GM19328 (cell line): ENCODE measurements around the gene AFF3.

ENCODE experiments used
- ATAC-seq: cut with Tn5 transposase; IDR thresholded peaks from one replicate; pipeline ENCODE4 v1.9.1; 2021; ENCODE audit warnings: mild to moderate bottlenecking, moderate library complexity; ENCODE audit not compliant: unreplicated experiment

The AFF3 gene

DNA sequence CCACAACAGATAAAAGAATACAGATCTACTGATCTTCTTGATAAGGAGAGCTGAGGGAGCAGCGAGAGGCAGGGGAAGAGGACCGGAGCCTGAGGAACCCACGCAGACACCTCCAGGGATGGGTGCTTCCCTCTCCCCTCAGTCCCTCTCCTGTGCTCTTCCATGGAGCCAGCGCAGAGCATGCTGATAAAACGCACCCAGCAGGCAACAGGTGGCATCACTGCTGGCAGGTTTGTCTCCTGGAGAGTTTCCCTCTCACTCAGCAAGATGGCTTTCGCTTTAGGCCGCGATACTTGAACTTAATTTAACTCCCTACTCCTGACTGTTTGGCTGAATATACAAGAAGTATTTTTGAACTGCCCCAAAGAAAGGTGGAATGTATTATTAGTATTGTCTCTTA is 489.5 kb downstream of the AFF3 start:
- no peak for ATAC-seq

DNA sequence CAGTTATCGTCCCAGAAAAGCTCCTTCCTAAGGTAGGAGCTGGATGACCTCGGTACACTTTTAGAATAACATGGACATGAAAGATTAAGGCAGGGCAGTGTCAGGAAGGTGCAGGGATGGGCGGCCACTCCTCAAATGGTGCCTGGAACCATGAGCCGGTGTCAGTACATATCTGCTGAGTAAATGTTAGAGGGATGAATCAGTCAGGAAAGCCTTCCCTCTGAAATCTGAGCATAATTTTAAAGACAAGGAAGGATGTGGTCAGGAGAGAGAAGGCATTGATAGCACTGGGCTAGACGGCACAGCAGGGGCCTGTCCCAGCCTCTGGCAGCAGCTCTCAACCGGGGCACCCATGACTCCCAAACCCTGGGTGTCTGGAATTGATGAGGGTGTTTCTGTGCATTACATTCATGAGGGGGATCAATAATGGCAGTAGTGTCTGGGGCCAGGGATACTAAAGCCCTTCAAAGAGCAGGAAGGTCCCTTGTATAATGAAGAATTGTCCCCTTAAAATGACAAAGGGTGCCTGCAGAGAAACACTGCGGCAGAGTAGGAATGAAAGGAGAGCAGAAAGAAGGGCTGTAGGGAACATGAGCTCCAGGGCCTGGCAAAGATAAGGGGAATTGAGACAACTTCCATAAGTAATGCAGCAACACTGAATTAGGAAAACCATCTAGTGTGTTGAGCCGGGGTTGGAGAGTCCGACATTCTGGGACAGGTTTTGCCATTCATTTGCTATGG is 490.3 kb downstream of the AFF3 start:
- no peak for ATAC-seq

DNA sequence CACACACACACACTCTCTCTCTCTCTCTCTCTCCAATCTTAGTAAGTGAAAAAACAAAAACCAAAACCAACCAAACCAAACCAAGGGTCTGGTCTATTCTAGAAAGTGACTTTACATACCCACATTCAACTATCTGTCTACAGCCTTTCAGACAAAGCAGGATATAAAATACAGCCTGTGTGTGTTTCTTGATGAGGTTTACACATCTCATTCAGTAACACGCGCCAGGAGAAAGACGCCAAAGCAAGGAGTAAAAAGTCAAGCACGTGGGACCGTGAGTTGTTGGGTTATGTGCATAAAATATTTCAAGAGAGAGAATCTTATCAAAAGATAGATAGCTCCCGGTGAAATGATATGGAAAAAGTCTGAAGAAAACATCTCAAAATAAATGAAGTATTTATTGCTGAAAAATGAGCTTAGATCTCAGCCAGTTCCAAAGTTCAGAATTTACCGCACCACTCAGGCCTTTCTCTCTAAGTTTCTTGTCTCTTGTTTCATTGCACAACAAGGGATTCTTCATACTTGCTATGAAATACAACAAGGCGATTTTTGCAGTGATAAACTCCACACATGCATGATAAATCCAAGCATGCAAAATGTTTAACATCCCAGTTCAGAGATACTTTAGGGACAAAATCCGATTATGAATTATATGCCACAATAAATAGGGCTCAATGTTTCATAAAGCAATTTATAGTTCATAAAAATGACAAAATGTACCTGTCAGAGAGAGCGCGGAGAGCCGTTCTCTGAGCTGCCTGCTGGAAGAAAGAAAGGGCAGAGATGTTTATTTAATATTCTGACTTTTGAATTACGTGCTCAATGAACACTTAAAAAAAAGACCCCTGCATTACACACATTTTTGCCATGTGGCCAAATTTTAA is 493.2 kb downstream of the AFF3 start:
- ATAC-seq, result no peak

DNA sequence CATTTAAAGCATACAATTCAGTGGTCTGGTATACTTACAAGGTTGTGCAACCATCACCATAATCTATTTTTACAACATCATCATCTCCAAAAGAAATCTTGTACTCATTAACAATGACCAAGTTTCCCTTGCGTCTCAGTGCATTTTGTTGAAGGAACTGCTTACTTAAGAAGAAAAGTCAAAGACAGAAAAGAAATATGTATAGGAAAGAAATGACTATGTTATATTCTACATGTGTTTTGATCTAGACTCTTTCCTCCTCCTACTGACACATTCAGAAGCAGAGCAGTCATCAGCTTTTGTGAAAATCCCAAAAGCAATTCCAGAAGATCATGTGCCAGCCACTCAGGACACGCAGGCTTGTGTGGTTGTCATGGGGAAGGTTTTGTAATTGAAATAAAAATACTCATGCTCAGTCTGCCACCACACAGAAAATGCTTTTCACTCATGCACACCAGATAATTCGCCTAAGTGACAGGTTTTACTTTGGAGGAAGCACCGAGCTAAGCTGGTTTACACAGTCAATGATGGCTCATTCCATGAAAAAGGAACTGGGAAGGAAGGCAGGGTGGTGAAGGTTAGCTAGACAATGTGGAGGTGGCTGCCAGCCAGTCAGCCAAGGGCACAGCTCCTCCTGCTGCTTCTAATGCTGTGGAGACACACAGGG is 494.1 kb downstream of the AFF3 start:
- ATAC-seq, result no peak

DNA sequence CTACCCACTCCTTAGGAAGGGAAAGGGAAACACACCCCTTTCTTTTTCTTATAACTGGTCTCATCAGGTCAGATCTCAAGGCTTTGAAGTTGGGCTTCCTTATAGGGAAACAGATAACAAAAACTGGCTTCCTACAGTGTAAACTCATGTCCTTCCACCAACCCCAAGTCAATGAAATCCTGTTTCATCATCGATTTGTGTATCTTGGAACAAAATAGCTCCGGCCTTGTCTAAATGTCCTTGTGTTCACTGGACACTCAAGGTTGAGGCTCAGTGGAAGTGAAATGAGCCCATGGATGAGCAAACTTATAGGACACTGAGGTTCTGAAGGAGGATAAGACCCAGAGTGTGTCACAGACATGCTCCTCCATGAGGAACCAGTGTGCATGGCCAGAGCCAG is 496.4 kb downstream of the AFF3 start:
- no peak for ATAC-seq

DNA sequence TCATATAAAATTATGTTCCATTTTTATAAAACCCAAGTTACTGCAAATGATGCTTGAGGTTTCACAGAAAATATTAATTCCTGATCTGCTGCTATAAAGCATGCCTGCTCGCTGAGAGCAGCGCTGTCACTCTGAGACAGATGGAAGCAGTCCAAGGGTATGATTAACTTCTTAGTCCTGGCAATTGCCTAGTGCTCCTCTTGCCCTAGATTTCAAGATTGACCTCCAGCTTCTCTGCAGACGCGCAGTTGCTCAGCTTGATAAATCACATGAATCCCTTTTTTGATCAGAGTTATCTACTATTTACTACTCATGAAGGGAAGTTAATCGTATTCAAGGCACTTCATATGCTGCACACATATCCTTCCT is 498.0 kb downstream of the AFF3 start:
- ATAC-seq, result no peak

DNA sequence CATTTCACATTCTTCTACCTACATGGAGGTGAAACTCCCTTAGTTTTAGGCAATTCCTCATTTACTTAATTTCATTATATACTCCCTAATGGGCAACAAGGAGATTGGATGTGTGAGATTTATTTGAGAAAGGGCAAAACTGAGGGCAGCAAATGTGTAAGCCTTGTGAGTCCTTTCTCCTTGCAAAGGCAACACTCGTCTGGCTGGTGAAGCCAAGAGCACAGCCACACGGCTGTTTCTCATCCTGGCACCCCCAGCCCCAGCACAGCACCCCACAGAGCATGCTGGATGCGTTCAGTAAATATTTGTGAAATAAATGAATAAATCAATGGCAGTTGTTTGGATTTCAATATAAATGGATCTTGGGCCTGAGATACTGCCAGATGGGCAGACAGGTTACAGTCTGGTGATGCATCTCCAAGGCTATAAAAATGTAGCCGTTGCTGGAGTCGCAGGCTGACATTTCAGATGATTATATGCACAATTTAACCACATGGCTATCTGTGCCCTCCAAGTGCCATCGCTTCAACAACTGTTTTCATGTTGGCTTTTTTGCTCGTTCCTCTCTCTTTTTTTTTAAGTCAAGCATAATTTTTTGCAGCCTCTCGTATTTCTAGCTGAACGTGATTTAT is 498.5 kb downstream of the AFF3 start:
- ATAC-seq, result no peak

DNA sequence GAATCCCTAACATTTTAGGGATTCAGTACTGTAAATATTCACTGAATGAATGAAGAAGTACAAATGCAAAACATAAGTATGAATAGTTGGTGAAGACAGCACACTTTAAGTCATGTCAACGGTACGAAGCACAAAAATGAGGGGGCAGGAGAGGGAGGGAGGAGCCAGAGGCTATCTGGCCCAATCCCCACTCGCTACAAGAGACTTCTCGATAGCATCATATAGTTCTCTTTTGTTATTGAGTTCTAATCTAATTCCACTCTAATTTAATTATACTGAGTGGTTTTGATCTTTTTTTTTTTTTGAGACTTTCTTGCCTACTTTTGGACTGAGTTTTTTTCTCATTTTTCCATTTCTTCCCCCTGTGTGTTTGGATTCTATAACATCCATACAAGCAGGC is 500.4 kb downstream of the AFF3 start:
- ATAC-seq, result no peak

DNA sequence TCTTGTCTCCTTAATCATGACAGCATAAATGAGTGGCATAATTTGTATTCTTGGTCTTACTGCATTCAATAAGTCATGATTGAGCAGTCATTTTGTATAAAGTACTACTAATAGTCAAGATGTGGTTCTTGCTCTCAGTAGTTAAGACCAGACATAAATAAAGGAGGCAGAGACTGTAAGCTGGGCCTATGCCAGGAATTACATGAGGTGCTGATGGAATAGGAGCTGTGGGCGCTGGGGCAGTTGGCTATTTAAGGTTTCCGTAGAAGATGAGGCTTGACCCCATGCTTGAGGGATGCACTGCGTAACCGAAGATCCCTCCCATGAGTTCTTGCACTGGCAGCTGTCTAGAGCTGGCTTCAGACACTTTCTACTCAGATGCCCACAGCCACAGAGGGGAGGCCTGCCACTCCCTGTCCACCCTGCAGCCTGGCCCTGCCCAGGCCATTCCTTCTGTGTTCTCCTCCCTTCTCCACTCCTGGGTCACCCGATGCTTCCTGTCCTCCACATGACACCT is 501.7 kb downstream of the AFF3 start:
- no peak for ATAC-seq

DNA sequence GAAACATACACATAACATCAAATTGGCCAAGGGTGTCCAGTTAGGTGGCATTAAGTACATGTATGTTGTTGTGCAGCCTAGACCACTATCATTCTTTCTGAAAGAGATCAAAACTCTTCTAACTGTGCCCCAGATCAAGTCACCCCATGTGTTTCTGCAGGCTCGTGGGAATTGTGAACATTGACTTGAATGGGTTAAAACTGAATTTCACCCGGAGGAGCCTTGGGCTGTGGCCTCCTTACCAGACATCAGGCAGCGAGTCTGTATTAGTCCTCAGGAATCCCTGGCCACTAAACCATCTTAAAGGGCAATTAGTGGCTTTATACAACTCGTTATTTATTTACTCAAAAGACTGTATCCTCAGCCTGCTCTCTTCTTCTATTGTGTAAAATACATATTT is 503.6 kb downstream of the AFF3 start:
- no peak for ATAC-seq

DNA sequence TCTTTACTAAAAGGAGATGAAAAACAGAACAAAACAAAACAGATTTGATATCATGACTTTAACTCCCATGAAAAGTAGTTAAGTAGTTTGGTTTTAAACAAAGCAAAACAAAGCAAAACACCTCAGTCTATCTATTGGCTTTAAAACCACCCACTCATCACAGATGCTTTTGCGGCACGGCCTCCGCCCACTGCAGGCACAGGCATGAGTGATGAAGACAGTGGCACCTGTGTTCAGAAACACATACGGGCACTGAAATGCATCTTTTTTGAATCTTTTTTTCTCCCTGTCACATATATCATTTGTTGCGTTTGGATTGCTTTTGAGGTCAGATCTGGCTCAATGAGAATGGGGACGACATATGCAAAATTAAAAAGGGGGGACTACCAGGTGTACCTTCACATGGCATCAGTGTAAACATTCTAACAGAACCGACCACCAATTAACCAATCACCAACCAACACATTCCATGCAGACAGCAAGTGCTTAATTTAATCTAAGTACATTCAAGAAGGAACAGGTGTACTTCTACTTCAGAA is 505.2 kb downstream of the AFF3 start:
- no peak for ATAC-seq

DNA sequence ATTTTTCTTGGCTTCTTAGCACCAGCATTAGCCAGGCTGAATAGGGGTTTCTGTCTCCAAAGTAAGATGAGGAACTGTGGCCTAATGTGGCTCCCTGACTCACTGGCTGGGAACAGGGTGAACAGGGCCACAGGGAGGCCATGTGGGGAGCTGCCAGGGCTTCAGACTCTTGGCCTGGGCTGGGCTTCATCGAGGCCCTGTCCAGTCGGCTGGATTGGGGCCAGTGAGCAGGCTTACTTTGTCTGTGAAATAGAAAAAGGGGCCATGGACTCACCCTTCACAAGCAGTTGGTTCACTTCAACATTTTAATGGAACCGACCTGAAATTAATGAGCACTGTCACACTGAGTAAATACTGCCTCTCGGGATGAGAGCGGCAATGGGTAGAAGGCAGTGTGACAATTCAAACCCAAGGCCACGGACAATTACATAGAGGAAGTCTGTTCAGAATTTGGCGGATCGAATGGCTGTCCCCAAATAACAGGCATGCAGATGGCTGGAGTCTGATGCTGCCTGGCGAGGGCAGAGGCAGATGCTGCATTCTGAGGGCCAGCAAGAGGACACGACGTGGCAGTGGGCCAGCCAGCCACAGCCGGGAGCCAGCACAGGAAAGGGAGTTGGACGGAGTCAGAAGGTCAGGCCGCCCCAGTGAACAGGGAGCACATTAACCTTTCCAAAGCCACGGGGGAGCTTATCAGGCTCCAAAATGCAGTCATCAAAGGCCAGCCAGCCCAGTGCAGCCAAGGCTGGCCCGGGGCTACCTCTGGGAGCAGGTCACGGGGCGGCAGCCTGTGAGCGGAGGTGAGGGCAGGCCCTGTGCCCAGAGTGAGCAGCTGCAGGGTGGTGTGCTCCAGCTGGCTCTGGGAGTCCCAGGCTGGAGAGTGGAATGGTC is 506.0 kb downstream of the AFF3 start:
- no peak for ATAC-seq

DNA sequence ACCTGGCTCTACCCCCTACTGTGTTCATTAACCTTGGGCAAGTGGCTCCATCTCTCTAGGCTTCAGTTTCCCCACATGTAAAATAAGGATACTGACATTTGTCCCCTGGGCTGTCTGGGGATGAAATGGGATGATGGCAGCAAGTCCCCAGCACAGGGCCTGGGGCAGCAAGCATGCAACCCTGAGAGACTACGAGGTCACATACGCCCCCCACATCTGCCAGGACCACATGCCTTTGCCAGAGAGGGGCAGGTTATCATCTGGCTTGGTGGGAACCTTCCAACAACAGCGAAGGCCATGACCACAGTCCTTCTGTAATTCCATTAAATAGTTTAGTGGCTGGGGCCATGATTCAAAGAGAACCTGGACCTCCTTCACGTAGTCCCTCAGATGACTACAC is 506.7 kb downstream of the AFF3 start:
- no peak for ATAC-seq

DNA sequence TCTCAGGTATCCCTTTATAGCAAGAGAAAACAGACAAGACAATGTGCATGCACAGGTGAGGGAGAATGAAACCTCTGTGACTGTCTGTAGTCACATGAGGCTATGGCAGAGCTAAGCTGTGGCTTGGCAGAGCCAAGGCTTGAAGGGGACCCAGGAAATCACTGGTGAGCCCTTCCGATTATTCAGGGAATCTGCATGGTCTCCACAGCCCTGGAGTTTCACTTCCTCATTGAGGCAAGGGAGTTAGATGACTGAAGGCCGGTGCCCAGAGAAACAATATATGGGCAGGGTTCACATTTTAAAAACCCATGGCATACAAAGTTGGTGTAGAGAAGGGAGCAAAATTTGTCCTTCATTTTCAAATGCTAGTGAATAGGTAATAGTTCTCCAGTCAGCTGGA is 508.2 kb downstream of the AFF3 start:
- no peak for ATAC-seq

DNA sequence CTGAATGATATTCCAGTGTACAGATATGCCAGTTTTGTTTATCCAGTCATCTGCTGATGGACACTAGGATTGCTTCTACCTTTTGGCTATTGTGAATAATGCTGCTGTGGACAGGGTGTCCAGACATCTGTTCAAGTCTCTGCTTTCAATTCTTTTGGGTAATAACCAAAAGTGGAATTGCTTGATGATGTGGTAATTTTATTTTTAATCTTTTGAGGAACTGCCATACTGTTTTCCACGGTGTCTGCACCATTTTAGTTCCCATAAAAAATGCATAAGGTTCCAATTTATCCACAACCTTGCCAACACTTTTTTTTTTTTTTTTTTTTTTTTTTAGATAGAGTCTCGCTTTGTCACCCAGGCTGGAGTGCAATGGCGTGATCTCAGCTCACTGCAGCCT is 510.7 kb downstream of the AFF3 start:
- no peak for ATAC-seq

DNA sequence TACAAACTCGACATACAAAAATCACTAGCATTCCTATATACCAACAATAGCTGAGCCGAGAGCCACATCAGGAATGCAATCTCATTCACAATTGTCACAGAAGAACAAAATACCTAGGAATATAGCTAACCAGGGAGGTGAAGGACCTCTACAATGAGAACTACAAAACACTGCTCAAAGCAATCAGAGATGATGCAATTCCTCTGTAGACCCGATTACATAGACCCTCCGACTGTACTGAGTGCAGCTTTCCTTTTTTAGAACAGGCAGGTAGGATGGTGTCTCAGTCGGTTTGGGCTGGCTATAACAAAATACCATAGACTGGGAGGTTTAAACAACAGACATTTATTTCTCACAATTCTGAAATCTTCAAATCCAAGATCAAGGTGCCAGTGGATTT is 513.1 kb downstream of the AFF3 start:
- no peak for ATAC-seq

DNA sequence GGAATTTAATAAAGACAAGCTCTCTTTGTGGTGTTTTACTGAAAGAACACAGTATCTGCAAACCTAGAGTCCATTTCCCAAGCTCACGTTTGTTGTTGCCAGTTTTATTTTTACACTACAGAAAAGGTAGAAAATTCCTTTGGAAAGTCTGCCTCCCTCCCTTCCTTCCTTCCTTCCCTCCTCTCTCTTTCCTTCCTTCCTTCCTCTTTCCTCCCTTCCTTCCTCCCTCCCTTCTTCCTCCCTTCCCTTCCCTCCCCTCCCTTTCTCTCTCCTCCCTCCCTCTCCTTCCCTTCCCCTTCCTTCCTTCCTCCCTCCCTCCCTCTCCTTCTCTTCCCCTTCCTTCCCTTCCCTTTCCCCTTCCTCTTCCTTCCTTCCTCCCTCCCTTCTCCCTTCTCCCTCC is 516.2 kb downstream of the AFF3 start:
- ATAC-seq, result no peak

DNA sequence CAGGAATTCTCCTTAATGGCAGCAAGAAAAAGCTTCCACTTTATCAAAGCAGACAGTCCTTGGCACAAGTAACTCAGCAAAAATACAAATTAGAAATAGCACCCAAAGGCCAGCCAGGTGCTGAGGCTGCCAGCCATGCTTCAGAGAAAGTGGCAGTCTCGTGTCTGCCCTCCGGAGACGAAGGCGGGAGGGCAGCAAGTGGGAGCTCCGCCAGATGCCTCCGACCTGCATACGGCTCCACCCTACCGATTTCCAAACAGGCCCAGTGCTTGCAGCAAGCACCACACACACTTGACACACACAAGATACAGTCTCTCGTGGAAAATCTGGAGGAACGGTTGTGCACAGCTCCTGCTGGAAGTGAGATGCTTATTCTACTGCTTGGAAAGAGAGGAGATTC is 517.7 kb downstream of the AFF3 start:
- no peak for ATAC-seq

DNA sequence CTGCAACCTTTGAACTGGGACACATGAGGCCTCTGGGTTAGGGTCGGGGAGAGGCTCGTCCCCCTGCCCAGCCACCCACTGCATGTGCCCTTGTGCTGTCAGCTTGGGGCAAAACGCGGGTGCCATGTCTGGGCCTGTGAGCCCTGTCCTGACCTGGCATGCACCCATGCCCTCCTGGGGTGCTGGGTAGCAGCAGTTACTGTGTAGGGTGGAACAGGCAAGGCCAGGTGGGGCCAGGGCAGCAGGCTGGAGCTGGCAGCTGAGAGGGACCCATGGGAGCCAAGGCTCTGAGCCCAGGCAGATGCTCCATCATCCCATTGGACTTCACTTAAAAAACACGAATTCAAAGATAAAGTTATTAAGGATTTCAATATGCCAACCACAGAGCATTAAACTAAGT is 518.8 kb downstream of the AFF3 start:
- no peak for ATAC-seq

DNA sequence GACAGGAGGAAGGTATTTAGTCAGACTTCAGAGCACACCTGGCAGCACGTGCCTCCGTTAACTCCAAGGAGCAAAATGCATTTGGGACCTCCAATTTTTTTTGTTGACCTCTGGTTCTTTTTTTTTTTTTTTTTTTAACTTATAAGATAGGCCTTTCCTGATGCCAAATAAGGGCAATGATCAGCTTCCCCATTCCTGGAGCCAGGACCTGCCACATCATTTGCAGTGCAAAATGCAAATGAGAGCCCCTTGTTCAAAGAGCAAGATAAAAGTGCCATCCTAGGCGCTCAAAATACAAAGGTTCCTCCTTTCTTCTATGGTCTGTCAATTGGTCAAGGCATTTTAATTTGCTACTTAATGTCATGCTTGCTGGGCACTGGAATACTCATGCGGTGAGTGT is 519.4 kb downstream of the AFF3 start:
- ATAC-seq, result no peak
